RWPE2 (cell line): Measurements from ENCODE around the gene CALD1.

Source experiments
- ATAC-seq: fragments of 200-7000 bp; cut with Tn5 transposase; 3 replicates; pipeline ENCODE4 v1.9.1; 2021; ENCODE audit warnings: low read depth
- DNase-seq: peaks from one replicate; pipeline ENCODE4 v3.0.0-alpha.2; 2020; ENCODE audit warnings: low spot score
- H3K27ac ChIP-seq: fragments of 450-650 bp; 2 replicates; pipeline ENCODE4 v1.5.1; 2017; ENCODE audit warnings: mild to moderate bottlenecking; ENCODE audit not compliant: poor library complexity, severe bottlenecking
- H3K27me3 ChIP-seq: fragments of 250-450 bp; sonication (Bioruptor Pico); 2 replicates; pipeline ENCODE4 v1.5.1; 2021; ENCODE audit warnings: mild to moderate bottlenecking, moderate library complexity; ENCODE audit not compliant: insufficient read depth, poor library complexity, severe bottlenecking
- H3K36me3 ChIP-seq: fragments of 250-450 bp; sonication (Bioruptor Pico); 2 replicates; pipeline ENCODE4 v1.5.1; 2020; ENCODE audit warnings: low read depth, mild to moderate bottlenecking, moderate library complexity
- H3K4me1 ChIP-seq: fragments of 250-450 bp; sonication (Bioruptor Pico); 2 replicates; pipeline ENCODE4 v1.5.1; 2021; ENCODE audit warnings: mild to moderate bottlenecking, moderate library complexity; ENCODE audit not compliant: insufficient read depth, poor library complexity, severe bottlenecking
- H3K4me3 ChIP-seq: fragments of 250-450 bp; sonication (Bioruptor Pico); 2 replicates; pipeline ENCODE4 v1.5.1; 2021; ENCODE audit warnings: mild to moderate bottlenecking, moderate library complexity; ENCODE audit not compliant: severe bottlenecking
- H3K9me3 ChIP-seq: fragments of 250-450 bp; sonication (Bioruptor Pico); 2 replicates; pipeline ENCODE4 v1.5.1; 2021; ENCODE audit warnings: mild to moderate bottlenecking, moderate library complexity; ENCODE audit not compliant: severe bottlenecking
- CTCF ChIP-seq: fragments of 450-650 bp; IDR thresholded peaks from one replicate; pipeline ENCODE4 v1.5.1; 2017; ENCODE audit warnings: mild to moderate bottlenecking, moderate library complexity; ENCODE audit not compliant: poor library complexity, severe bottlenecking

The CALD1 gene

DNA sequence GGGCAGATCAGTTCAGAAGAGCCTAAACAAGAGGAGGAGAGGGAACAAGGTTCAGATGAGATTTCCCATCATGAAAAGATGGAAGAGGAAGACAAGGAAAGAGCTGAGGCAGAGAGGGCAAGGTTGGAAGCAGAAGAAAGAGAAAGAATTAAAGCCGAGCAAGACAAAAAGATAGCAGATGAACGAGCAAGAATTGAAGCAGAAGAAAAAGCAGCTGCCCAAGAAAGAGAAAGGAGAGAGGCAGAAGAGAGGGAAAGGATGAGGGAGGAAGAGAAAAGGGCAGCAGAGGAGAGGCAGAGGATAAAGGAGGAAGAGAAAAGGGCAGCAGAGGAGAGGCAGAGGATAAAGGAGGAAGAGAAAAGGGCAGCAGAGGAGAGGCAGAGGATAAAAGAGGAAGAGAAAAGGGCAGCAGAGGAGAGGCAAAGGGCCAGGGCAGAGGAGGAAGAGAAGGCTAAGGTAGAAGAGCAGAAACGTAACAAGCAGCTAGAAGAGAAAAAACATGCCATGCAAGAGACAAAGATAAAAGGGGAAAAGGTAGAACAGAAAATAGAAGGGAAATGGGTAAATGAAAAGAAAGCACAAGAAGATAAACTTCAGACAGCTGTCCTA, 154.1 kb downstream of the CALD1 start:
- DNase-seq (no peak), ATAC-seq (no peak)
- no peak for TF ChIP-seq CTCF
- Histone ChIP-seq H3K36me3 (peaks cover 54% of the 10 kb centered on the region), H3K27ac (no peak overlapping the region), H3K4me1 (no peaks in the 10 kb centered on the region), H3K4me3 (no peak overlapping the region), H3K27me3 (no peaks in the 10 kb centered on the region), H3K9me3 (no peaks in the 10 kb centered on the region)

DNA sequence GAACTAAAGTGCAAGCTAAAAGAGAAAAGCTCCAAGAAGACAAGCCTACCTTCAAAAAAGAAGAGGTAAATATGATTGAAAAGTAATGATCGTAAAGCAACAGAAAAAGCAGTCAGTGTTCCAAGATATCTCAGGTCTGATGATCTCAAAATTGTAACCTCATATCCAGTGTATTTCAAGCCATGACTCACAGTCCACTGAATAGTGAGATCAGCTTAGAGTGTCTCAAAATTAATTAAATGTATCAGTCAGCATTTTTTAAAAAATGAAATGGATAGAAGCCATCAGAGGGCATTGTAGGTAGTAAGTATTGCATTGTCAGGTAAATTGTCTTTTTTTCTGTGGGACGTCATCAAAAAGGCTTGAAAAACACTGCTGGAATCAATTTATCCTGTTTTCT, 156.3 kb downstream of the CALD1 start:
- Histone ChIP-seq H3K4me3 (no peak overlapping the region), H3K27ac (no peak overlapping the region), H3K36me3 (peaks cover 37% of the 10 kb centered on the region), H3K9me3 (no peaks in the 10 kb centered on the region), H3K4me1 (peaks cover 2% of the 10 kb centered on the region), H3K27me3 (no peaks in the 10 kb centered on the region)
- no peak for ATAC-seq
- DNase-seq = no peak
- TF ChIP-seq CTCF = no peak

- DNase-seq = no peak
- peaks cover 10% of the 10 kb centered on the region for H3K4me1 ChIP-seq
- no peaks in the 10 kb centered on the region for H3K27me3 ChIP-seq
- no peak for ATAC-seq
- H3K9me3 ChIP-seq = no peaks in the 10 kb centered on the region
- H3K36me3 ChIP-seq = peaks cover 32% of the 10 kb centered on the region
- no peak overlapping the region for H3K27ac ChIP-seq
- no peak for TF ChIP-seq CTCF
- H3K4me3 ChIP-seq = no peak overlapping the region
These were observed 157.6 kb downstream of the CALD1 start for GRCh38 chr7:134936893-134937510.

DNA sequence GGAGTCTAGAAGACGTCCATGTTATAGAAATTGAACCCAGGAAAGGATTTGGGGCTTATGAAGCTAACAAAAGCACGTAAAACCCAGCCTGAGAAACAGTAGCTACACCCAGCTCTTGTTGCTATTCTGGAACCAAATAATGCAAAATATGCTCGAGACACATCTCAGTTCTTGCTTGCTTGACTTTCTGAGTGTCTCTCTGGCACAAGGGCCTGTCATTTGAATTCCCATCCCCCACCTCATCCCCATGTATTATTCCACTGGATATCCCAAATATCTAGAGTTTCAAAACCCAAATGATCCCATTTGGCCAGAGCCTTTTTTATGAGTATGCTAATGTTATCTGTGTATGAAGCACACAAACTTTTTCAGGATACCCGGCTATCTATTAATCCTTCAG, 158.7 kb downstream of the CALD1 start:
- Histone ChIP-seq H3K4me1 (peaks cover 10% of the 10 kb centered on the region), H3K36me3 (peaks cover 37% of the 10 kb centered on the region), H3K9me3 (no peaks in the 10 kb centered on the region), H3K27me3 (no peaks in the 10 kb centered on the region), H3K4me3 (no peak overlapping the region), H3K27ac (no peak overlapping the region)
- DNase-seq = no peak
- ATAC-seq = no peak
- no peak for TF ChIP-seq CTCF

DNA sequence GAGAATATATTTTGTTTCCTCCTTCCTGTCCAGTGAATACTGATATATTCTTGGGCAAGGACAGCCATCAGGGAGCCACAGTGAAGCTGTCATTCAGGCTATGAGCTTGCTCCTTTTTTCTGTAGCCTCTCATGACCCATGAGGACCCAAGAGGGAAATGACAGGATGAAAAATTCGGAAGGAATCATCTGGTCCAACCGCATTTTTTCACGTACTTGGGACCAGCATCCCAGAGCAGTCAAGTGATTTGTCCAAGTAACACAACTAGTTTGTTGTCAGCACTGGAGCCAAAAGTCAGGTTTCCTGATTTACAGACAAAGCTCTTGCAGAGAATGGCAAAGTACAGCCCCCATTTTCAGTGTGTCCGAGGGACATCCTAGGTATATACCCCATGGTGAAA, 159.7 kb downstream of the CALD1 start:
- Histone ChIP-seq H3K27ac (no peak overlapping the region), H3K27me3 (no peaks in the 10 kb centered on the region), H3K9me3 (no peaks in the 10 kb centered on the region), H3K36me3 (peaks cover 40% of the 10 kb centered on the region), H3K4me3 (no peak overlapping the region), H3K4me1 (peaks cover 10% of the 10 kb centered on the region)
- ATAC-seq = no peak
- DNase-seq = no peak
- TF ChIP-seq CTCF = no peak
